Stimulated activated CD8-positive, alpha-beta memory T cell treated with anti-CD3 and anti-CD28 coated beads, Interleukin-7, amount 100 ng/mL, for 24 hours (primary cell): Measurements from ENCODE around the gene SLC6A6.
"Not testable (repeated sequence)": the region's sequence is repeated elsewhere in the genome, so short reads cannot be mapped to it uniquely, and the experiment has no call there.

Experiments used
- DNase-seq: peaks from one replicate; pipeline ENCODE4 v3.0.0-alpha.2; 2020; ENCODE audit warnings: low read depth

The SLC6A6 gene

DNA sequence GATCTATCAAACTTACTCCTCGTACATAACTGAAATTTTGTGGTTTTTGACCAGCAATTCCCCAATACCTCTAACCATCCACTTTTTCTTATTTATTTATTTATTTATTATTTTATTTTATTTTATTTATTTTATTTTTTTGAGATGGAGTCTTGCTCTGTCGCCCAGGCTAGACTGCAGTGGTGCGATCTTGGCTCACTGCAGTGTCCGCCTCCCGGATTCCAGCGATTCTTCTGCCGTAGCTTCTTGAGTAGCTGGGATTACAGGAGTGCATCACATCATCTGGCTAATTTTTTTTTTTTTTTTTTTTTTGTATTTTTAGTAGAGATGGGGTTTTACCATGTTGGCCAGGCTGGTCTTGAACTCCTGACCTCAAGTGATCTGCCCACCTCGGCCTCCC is 35.3 kb downstream of the SLC6A6 start:
- DNase-seq = not testable (repeated sequence)

DNA sequence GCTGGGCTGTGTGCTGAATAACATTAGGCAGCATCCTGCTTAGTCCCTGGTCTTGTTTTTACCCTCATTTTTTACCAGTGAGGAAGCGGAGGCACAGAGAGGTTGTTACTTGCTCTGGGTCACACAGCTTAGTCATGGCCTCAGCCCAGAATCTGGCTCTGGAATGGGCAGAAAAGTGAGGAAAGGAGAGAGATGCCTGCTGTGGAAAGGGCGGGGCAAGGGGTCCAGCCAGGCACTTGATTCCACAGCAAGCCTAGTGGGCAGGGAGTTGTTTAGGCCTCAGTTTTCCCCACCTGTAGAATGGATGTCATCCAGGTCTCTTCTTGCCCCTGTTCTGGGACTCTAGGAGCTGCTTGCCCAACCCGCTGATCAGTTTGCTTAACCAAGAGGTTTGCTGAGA is 35.9 kb downstream of the SLC6A6 start:
- DNase-seq = no peak

DNA sequence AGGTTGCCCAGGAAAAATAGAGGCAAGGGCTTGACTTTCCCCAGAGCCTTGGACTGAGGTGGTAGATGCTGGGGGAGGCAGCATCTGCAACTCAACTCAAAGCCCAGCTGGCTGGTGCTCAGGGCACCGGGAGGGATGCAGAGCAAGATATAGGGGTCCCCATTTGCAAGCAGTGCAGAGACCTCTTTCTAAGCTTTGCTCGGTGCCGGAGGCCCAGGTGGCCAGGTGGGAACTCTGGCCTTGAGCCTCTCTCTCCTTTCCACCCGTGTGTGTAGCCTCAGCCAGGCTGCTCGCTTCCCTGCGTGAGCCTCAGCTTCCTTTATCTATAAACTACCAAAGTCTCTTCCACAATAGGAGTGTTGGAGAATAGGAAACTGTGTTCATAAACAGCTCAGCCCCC is 36.5 kb downstream of the SLC6A6 start:
- no peak for DNase-seq

DNA sequence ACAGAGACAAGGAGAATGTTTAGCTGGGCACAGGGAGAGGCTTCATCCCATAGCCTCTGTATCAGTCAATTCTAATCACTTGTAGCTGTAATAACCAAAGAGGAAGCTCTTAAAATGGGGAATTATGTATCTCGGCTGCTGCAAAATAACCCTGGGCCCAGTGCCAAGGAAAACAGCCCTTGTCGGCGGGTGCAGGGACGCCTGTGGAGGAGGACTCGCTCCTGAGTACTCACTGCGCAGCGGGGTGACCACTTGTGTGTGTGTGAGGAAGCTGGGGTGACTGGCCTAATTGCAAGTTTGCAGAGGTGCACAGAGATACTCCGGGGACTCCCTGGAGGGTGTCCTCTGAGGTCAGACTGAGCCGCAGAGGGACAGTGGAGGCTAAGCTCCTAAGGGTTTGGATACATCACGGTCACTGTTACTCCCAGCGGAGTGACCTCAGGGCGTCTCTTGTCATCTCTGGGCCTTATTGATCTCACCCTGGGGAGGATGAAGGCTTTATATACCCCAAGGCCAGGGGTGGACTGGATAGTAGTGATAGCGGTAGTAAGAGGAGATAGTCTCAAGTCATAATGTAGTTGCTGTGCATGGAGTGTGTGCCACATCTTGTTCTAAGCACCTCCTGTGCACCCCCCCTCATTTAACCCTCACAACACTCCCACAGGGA is 37.2 kb downstream of the SLC6A6 start:
- no peak for DNase-seq

DNA sequence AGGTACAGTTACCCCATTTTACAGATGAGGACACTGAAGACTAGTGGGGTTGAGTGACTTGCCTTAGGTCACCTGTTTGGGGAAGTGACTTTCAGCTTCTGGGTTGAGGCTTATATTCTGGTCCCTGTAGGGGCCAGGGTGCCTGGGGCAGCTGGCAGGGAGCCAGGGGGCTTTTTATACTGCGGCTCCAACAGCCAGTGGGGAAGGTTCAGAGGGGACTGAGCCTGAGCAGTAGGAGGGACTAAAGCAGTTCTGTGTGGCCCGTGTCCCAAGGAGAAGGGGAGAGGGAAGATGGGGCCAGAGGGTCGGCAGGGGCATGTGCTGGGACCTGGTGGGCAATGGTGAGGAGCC is 37.7 kb downstream of the SLC6A6 start:
- DNase-seq = no peak

DNA sequence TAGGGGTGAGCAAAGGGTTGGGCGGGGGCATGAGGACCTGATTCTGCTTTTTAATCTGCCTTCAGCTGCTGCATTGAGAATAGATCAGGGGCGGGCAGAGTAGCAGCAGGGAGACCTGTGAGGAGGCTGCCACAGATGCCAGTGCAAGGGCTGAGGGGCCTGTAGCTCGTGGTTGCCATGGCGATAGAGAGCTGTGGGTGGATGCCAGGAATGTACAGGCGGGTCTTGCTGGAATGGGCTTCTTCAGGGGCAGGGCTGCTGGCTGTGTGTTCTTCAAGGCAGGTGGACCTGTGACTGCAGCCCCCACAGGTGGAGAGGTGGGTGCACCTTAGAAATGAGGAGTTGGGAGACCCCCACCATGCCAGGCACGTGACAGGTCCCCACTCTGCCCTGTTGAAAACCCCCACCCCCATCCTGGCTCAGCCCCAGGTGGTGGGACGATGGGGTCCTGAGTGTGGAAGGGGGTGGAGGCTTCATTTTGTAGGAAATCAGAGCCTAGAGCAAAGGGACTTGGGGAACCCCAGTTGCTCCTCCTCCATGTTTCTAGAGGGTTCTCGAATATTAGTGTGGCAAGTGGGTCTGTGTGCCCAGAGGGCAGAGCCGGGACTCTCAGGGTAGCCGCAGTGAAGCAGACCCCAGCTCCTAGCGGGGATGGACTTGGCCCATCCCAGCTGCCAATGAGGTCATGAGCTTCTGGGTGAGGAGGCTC is 38.3 kb downstream of the SLC6A6 start:
- DNase-seq = no peak

DNA sequence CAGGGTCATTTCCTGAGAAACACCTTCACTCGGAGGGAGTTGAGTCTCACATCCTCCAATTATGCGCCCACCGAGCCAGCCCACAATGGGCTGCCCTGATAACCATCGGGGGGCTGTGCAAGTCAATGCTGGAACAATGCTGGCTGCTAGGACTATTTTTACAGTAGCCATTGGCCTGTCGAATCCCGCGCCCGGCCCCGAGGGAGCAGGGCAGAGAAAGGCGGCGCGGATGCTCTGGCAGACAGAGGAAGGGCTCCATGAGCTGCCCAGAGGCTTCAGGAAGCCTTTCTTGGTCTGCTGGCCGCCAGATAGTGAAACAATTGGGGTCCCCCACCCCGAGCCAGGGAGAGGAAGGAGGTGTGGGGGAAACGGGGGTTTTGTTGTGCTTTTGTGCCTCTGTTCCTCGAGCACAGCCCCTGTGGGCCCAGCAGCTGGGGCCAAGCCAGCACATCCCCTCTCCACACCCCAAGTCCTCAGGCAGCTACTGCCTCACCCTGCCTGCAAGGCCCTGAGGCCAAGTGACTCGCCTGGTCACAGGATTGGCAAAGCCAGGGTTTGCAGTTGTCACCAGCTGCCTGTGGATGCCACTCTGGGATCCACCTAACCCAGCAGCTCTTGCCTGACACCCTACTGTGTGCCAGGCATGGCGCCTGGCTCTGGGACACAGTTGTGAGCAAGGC is 39.0 kb downstream of the SLC6A6 start:
- no peak for DNase-seq

DNA sequence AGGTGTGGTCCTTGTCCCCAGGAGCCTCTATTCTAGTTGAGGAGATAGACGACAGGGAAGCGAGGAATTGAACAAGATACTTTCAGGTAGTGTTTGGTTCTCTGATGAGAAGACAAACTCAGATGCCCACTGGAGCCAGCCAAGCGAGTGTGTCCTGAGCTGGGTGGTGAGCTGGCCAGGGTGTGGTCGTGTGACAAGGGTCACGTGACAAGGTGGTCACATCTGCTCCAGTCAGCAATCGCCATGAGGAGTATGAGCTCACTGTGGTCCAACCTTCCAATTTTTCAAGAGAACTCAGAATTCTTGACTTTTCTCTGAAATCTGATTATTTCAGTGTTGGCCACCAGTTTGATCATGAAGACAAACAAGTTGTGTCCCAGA is 39.5 kb downstream of the SLC6A6 start:
- DNase-seq = no peak

DNA sequence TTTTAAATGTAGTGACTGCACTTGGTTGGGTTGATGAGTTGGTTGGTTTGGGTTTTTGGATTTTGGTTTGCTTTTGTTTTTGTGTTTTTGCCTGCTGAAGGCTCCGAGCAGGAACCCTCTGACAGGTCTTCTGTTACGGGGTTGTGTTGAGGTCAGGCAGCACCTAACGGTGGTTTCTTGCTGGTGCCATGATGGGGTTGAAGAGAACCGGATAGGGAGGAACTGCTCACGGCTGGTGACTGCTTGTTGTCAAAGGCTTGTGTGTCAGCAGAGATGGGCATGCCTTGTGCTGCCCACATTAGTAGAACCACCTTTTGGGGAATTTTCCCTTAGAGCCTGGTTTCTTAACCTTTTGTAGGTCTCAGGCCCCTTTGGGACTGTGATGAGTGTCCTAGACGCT is 42.0 kb downstream of the SLC6A6 start:
- no peak for DNase-seq

DNA sequence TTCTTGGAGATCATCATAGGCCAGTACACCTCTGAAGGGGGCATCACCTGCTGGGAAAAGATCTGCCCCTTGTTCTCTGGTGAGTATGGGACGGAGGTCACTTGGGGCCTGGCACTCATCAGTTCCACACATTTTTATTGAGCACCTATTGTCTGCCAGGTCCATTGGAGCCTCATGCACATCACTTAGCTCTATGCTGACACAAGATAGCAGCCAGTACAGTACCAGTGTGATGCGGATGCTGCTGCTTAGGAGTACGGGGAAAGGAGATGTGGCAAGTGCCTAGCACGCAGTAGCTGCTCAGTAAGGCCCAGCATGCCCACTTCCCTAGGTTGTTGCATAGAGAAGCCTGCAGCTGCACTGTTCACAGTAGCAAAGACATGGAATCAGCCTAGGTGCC is 43.4 kb downstream of the SLC6A6 start:
- DNase-seq = no peak

DNA sequence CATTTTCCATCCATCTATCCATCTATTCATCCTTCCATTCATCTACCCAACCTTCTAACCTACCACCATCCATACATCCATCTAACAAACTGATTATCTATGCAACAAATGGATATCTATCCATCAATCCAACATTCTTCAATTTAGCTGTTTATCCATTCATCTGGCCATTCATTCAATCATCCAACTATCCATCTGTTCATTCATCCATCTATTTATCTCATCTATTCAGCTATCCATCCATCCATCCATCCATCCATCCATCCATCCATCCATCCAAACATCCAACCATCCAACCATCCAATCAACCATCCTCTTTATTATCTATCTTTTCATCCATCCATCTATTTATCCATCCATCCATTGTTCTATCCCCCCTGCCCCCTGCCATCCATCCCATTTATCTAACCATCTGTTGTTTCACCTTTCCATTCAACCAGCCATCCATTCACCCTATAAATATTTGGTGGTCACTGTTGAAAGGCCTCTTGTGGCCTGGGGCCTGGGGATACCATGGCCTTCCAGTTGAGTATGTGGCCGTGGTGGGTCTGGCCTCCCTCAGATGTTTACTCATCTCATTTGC is 44.7 kb downstream of the SLC6A6 start:
- no peak for DNase-seq

DNA sequence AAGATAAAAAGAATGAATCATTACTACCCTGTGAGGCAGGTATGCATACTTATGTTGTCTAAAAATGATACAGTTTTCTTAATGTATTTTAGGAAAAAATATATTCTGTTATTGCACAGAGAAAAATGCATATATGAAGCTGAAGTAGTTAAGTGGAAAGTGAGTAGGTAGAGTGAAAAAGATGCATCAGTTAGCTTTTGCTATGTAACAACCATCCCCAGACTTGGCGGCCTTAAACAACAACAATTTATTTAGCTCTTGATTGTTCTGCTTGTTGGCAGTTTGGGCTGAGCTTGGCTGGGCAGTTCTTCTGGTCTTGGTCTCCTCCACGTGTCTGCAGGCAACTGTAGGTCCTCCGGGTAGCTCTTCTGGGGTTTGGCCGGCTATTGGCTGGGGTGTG is 45.7 kb downstream of the SLC6A6 start:
- DNase-seq = no peak

DNA sequence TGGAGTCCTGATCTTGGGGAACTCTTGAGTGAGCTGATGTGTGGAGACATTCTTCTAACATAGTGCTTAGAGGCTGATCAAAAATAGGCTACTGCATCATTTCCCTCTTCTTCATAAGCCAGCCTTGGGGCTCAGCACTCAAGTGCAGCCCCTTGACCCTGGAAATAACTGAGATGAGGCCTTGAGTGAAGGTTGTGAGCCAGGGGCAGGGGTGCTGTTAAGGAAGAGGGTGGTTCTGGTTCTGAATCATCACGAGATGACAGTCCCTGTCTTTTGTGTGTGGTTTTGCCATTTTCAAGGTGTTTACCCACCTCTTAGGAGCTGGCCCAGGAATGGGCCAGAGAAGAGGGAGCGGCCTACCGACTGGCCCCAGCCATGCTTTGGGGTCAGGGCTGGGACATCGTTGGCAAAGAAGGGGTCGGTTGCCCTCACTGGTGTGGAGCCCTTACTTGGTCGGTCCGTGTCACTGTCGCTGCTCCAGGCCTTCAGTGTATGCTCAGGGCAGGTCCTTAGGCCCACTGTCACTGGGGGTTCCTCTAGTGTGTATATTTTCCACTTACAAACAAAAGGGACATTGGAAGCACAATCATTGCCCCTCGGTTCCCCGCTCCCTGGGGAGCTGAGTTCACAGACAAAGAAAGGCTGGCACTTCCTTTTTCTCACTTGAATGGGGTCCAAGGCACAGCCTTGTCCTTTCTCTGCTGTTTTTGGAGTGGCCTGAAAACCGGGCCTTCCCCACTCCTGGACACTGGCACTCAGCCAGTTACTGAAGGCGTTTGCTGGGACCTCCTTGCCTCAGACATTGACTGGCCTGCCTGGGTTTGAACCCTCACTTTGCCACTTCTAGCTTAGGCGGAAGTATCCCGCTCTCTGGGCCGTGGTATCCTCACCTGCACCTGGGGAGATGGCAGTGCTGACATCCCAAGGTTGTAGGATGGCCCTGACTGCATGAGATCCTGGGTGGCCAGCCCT is 46.6 kb downstream of the SLC6A6 start:
- no peak for DNase-seq

DNA sequence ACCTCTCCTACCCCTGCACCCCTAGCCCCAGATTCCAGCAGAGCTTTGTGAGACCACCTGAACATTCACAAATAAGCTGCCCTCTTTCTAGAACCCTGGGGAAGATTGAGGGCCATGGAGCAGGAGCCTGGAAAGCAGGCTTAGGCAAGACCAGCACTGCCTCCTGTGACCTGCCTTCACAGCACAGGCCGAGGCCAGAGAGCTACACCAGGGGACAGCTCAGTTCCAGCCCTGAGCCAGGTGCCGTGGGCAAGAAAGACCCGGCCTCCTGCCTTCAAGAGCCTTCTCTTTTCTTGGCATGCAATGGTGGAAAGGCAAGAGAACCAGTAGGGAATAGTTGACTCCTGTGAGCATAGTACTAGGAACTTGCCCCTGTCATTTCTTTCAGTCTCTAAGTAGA is 48.1 kb downstream of the SLC6A6 start:
- DNase-seq = no peak

DNA sequence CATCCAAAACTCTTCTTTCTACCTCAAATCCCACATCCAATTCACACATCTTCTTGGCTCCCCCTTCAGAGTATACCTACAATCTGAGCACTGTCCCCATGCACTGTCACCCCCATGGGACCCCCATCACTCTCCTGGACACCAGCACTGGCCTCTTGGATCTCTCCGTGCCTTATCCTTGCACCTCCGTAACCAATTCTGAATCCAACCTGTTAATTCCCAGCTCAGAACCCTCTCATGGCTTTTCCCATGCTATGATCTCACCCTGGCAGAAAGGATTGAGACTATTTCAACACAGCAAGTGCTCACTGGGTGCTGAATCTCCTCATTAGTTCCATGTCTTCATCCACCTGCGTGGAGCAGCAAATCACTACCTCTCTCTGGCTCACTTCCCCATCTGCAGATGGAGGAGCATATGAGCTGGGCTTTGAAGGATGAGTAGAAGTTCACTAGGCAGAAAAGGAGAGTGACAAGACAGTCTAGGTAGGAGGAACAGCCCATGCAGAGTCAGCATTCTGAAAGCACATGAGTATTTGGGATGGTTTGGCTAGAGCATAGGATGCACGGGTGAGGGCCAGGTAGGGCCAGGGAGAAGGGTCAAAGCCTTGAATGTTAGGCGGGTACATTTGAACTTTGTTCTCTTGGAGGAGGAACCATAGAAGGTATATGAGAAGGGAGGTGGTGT is 48.7 kb downstream of the SLC6A6 start:
- DNase-seq = no peak

DNA sequence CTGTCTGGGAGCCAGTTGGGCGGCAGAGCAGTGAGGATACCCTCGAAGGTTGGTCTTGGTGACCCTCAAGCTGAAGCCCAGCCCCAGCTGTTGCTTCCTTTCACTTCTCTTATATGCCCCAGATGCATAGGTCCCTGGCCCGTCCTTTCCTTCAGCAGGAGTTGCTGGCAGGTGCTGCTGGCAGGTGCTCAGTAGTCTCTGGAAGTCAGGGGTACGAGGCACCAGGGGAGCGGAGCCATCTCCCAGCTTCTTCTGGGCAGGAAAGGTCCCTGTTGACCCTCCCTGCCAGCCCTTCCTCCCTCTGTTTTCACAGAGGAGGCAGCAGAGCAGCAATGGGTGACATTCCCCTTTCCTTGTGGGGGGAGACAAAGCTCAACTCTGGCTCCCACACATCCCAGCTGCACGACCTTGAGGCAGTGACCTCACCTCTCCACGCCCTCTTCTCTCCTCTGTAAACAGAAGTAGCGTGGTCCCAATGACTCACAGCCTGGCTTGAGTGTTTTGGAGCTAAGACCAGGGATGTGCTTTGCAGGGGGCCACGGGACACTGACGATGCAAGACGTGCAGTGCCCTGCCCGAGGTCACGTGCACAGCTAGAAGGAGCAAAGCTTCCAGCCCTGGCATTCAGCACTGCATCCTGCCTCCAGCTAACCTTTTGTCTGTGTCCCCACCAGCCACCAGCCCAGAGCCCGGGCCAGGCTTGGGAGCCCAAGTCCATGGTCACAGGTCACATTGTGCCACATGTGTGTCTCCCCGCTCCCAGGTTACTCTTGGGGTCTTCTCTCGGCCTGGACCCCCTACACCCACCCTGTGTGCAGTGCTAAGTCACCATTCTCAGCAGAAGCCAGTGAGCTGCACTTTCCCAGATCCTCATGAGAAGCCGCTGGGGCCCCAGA is 49.7 kb downstream of the SLC6A6 start:
- DNase-seq = no peak

DNA sequence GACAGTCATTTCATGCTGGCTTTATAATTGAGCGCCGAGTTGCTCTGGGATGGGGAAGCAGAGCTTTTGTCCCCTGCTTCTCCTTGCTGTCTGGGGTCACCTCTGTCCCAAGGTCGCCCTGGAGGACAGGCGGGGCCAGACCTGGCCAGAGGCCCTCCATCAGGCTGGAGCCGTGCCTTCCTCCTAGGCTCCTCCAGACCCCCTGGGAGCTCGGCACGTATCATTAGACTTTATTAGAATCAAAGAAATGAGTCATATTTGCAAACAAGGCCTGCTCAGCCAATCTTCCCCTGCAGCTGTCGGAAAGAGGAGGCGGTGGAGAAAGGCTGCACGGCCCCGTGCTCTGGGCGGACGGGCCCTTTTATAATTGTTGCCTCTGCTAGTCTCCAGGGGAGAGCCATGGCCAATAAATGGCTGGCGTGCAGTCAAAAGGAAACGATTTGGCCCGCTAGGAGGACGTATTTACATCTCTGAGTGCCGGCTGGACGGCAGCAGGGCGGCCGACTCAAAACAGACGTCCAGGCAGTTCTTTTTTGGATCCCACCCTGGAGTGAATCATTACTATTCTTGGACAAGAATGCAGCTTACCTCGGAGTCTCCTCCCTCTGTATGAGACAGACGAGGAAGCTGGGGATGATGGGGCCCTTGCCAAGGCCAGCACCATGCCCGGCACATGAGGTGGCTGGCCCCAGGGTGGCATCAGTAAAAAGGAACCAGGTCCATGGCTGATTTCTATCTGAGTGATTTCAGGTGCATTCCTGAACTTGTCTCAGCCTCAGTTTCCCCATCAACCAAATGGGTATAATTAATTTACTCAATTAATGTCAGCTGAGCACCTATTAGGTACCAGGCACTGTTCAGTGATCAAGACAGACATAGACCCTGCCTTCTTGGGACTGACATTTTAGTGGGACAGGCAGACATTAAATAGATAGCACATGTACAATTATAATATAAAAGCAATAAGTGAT is 50.6 kb downstream of the SLC6A6 start:
- no peak for DNase-seq

DNA sequence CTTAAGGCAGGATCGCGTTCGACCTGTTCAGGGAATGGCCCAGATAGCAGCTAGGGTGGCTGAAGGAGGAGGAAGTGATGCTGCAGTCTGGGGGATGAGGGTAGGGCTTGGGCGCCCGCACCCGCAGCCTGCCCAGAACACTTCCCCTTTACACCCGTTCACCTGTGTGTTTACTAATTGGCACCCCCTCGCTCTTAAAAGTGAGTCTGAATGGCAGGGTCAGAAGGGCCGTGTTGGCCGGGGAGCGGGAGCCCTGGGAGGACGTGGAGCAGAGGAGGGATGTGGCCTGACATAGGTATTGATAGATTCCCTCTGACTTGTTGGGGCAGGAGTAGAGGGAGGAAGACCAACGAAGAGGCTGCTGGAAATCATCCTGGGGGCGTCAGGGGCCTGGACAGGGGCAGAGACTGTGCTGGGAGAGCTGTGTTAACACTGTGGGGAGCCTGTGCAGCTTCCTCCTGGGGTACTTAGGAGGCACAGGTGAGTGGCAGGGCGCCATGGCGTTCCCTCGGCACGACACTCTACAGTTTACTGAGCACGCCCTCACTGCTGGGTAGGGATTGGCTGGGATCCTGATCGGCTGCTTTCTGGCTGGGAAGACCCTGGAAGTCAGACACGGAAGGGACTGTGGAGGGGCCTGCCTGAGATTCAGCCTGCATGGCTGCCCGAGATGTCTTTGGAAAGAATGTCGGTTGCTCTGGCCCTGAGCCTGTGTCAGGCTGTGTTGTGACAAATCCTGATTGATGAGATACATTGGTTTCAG is 51.7 kb downstream of the SLC6A6 start:
- no peak for DNase-seq
